SK-N-SH treated with all-trans-retinoic acid at 6 μM for 48 hours (cell line): Measurements from ENCODE around the gene NSUN6.

Experiments used
- ATAC-seq: fragments of 200-7000 bp; cut with Tn5 transposase; 3 replicates; pipeline ENCODE4 v1.9.1; 2020; ENCODE audit warnings: mild to moderate bottlenecking, moderate library complexity
- BACH2 ChIP-seq: fragments of 250-450 bp; sonication (Bioruptor Pico); IDR thresholded peaks from 2 replicates; pipeline ENCODE4 v1.9.0; 2021; ENCODE audit warnings: mild to moderate bottlenecking, borderline replicate concordance
- CREB5 ChIP-seq: fragments of 250-450 bp; sonication (Bioruptor Pico); IDR thresholded peaks from 2 replicates; pipeline ENCODE4 v1.5.1; 2020; ENCODE audit warnings: low read depth, mild to moderate bottlenecking, moderate library complexity
- CSRNP3 ChIP-seq: fragments of 250-450 bp; sonication (Bioruptor Pico); IDR thresholded peaks from 2 replicates; pipeline ENCODE4 v1.5.1; 2021; ENCODE audit warnings: mild to moderate bottlenecking, moderate library complexity
- GLIS3 ChIP-seq: fragments of 250-450 bp; sonication (Bioruptor Pico); IDR thresholded peaks from 2 replicates; pipeline ENCODE4 v1.5.0; 2020; ENCODE audit warnings: mild to moderate bottlenecking, moderate library complexity
- ISL1 ChIP-seq: fragments of 250-450 bp; sonication (Bioruptor Pico); IDR thresholded peaks from 2 replicates; pipeline ENCODE4 v2.1.2; 2022; ENCODE audit warnings: mild to moderate bottlenecking, moderate library complexity
- OSR1 ChIP-seq: fragments of 250-450 bp; sonication (Bioruptor Pico); IDR thresholded peaks from 2 replicates; pipeline ENCODE4 v1.8.0; 2022; ENCODE audit warnings: moderate library complexity, mild to moderate bottlenecking, inconsistent platforms
- POU6F1 ChIP-seq: fragments of 250-450 bp; sonication (Bioruptor Pico); IDR thresholded peaks from 2 replicates; pipeline ENCODE4 v1.8.0; 2021; ENCODE audit warnings: low read depth, mild to moderate bottlenecking, moderate library complexity, borderline replicate concordance
- PPARA ChIP-seq: fragments of 250-450 bp; sonication (Bioruptor Pico); IDR thresholded peaks from 2 replicates; pipeline ENCODE4 v1.5.0; 2020; ENCODE audit warnings: mild to moderate bottlenecking, borderline replicate concordance
- RARB ChIP-seq: fragments of 250-450 bp; sonication (Bioruptor Pico); IDR thresholded peaks from 2 replicates; pipeline ENCODE4 v1.8.0; 2021; ENCODE audit warnings: mild to moderate bottlenecking, moderate library complexity
- SNAI2 ChIP-seq: fragments of 250-450 bp; sonication (Bioruptor Pico); IDR thresholded peaks from 2 replicates; pipeline ENCODE4 v1.5.0; 2020; ENCODE audit warnings: mild to moderate bottlenecking, moderate library complexity
- TOX ChIP-seq: fragments of 250-450 bp; sonication (Bioruptor Pico); IDR thresholded peaks from 2 replicates; pipeline ENCODE4 v1.8.0; 2021; ENCODE audit warnings: mild to moderate bottlenecking, moderate library complexity, borderline replicate concordance
- ZC3H10 ChIP-seq: fragments of 250-450 bp; sonication (Bioruptor Pico); IDR thresholded peaks from 2 replicates; pipeline ENCODE4 v1.5.1; 2021; ENCODE audit warnings: mild to moderate bottlenecking, moderate library complexity
- ZFP3 ChIP-seq: fragments of 250-450 bp; sonication (Bioruptor Pico); IDR thresholded peaks from 2 replicates; pipeline ENCODE4 v1.5.0; 2020; ENCODE audit warnings: mild to moderate bottlenecking, moderate library complexity
- ZNF565 ChIP-seq: fragments of 450-650 bp; formaldehyde crosslinking; conservative IDR thresholded peaks from 2 replicates; pipeline ENCODE4 v1.5.0; 2020; ENCODE audit warnings: low read depth, mild to moderate bottlenecking, moderate library complexity
- ZNF70 ChIP-seq: fragments of 450-650 bp; formaldehyde crosslinking; IDR thresholded peaks from 2 replicates; pipeline ENCODE4 v1.5.0; 2020; ENCODE audit warnings: mild to moderate bottlenecking, moderate library complexity
- ZNF8 ChIP-seq: fragments of 450-650 bp; formaldehyde crosslinking; IDR thresholded peaks from 2 replicates; pipeline ENCODE4 v1.5.0; 2020; ENCODE audit warnings: mild to moderate bottlenecking, moderate library complexity
- TF ChIP-seq, protein P1 (sequence below): fragments of 250-450 bp; sonication (Bioruptor Pico); IDR thresholded peaks from 2 replicates; pipeline ENCODE4 v1.5.0; 2020; ENCODE audit warnings: mild to moderate bottlenecking, moderate library complexity
- TF ChIP-seq, protein P2 (sequence below): fragments of 250-450 bp; sonication (Bioruptor Pico); IDR thresholded peaks from 2 replicates; pipeline ENCODE4 v1.8.0; 2020; ENCODE audit warnings: mild to moderate bottlenecking, moderate library complexity, borderline replicate concordance

The NSUN6 gene

DNA sequence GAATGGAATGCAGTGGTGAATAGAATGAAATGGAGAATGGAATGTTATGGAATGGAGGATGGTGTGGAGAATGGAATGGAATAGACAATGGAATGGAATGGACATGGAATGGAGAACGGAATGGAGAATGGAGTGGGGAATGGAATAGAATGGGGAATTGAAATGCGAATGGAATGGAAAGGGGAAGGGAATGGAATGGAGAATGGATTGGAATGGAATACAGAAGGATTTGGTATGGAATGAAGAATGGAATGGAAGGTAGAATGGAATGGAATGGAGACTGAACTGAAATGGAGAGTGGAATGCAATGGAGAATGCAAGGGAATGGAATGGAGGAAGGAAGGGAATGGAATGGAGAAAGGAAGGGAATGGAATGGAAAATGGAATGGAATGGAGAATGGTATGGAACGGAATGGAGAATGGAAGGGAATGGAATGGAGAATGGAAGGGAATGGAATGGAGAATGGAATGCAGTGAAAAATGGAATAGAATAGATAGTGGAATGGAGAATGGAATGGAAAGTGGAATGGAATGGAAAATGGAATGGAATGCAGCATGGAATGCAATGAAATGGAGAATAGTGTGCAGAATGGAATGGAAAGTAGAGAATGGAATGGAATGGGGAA, 94.8 kb downstream of the NSUN6 start (continued):
- no peak for TF ChIP-seq CSRNP3
- no peak for TF ChIP-seq ZNF70 (CRISPR knock-in tag)
- TF ChIP-seq ISL1 (CRISPR knock-in tag), result no peak
- no peak for TF ChIP-seq ZFP3 (CRISPR knock-in tag)
- TF ChIP-seq PPARA, result no peak
- no peak for TF ChIP-seq BACH2 (CRISPR knock-in tag)

GRCh38 chr10:18554479-18554878, 96.9 kb downstream of the NSUN6 start:
- no peak for ATAC-seq

GRCh38 chr10:18551473-18551872, 99.9 kb downstream of the NSUN6 start:
- ATAC-seq, result no peak
- TF ChIP-seq ISL1 (CRISPR knock-in tag) (no peak), ZNF8 (CRISPR knock-in tag) (no peak), OSR1 (CRISPR knock-in tag) (no peak), POU6F1 (CRISPR knock-in tag) (no peak), RARB (CRISPR knock-in tag) (no peak), TOX (CRISPR knock-in tag) (no peak)
- TF ChIP-seq, protein P1, sequence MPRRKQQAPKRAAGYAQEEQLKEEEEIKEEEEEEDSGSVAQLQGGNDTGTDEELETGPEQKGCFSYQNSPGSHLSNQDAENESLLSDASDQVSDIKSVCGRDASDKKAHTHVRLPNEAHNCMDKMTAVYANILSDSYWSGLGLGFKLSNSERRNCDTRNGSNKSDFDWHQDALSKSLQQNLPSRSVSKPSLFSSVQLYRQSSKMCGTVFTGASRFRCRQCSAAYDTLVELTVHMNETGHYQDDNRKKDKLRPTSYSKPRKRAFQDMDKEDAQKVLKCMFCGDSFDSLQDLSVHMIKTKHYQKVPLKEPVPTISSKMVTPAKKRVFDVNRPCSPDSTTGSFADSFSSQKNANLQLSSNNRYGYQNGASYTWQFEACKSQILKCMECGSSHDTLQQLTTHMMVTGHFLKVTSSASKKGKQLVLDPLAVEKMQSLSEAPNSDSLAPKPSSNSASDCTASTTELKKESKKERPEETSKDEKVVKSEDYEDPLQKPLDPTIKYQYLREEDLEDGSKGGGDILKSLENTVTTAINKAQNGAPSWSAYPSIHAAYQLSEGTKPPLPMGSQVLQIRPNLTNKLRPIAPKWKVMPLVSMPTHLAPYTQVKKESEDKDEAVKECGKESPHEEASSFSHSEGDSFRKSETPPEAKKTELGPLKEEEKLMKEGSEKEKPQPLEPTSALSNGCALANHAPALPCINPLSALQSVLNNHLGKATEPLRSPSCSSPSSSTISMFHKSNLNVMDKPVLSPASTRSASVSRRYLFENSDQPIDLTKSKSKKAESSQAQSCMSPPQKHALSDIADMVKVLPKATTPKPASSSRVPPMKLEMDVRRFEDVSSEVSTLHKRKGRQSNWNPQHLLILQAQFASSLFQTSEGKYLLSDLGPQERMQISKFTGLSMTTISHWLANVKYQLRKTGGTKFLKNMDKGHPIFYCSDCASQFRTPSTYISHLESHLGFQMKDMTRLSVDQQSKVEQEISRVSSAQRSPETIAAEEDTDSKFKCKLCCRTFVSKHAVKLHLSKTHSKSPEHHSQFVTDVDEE (CRISPR knock-in tag), result no peak

More at GRCh38 chr10:18554479-18554878, 96.9 kb downstream of the NSUN6 start:
- TF ChIP-seq ZNF565 (CRISPR knock-in tag), result no peak
- no peak for TF ChIP-seq ZNF8 (CRISPR knock-in tag)
- no peak for TF ChIP-seq ISL1 (CRISPR knock-in tag)
- TF ChIP-seq GLIS3 (CRISPR knock-in tag), result no peak
- TF ChIP-seq BACH2 (CRISPR knock-in tag), result no peak
- TF ChIP-seq ZFP3 (CRISPR knock-in tag), result no peak
- no peak for TF ChIP-seq SNAI2
- no peak for TF ChIP-seq POU6F1 (CRISPR knock-in tag)
- TF ChIP-seq OSR1 (CRISPR knock-in tag), result no peak
- no peak for TF ChIP-seq PPARA
- TF ChIP-seq, protein P2, sequence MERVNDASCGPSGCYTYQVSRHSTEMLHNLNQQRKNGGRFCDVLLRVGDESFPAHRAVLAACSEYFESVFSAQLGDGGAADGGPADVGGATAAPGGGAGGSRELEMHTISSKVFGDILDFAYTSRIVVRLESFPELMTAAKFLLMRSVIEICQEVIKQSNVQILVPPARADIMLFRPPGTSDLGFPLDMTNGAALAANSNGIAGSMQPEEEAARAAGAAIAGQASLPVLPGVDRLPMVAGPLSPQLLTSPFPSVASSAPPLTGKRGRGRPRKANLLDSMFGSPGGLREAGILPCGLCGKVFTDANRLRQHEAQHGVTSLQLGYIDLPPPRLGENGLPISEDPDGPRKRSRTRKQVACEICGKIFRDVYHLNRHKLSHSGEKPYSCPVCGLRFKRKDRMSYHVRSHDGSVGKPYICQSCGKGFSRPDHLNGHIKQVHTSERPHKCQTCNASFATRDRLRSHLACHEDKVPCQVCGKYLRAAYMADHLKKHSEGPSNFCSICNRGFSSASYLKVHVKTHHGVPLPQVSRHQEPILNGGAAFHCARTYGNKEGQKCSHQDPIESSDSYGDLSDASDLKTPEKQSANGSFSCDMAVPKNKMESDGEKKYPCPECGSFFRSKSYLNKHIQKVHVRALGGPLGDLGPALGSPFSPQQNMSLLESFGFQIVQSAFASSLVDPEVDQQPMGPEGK, result no peak
- no peak for TF ChIP-seq ZC3H10
- no peak for TF ChIP-seq CREB5
- no peak for TF ChIP-seq CSRNP3
